ENCODE data around the gene IL2.

GRCh38 chr4:122489061-122489460, 32.5 kb upstream of the IL2 start:
- no peak for TF ChIP-seq POLR2AphosphoS5 (IDR thresholded peaks at IDR 0.05; ENCODE audit: low read depth)
- TF ChIP-seq, protein P1, sequence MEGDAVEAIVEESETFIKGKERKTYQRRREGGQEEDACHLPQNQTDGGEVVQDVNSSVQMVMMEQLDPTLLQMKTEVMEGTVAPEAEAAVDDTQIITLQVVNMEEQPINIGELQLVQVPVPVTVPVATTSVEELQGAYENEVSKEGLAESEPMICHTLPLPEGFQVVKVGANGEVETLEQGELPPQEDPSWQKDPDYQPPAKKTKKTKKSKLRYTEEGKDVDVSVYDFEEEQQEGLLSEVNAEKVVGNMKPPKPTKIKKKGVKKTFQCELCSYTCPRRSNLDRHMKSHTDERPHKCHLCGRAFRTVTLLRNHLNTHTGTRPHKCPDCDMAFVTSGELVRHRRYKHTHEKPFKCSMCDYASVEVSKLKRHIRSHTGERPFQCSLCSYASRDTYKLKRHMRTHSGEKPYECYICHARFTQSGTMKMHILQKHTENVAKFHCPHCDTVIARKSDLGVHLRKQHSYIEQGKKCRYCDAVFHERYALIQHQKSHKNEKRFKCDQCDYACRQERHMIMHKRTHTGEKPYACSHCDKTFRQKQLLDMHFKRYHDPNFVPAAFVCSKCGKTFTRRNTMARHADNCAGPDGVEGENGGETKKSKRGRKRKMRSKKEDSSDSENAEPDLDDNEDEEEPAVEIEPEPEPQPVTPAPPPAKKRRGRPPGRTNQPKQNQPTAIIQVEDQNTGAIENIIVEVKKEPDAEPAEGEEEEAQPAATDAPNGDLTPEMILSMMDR (IDR thresholded peaks at IDR 0.05; ENCODE audit: insufficient read depth, low read length), result no peak
- no peak for TF ChIP-seq REST (IDR thresholded peaks at IDR 0.05; ENCODE audit: insufficient replicate concordance, low read depth)
- no peak for TF ChIP-seq SPI1 (IDR thresholded peaks at IDR 0.05; ENCODE audit: borderline replicate concordance, low read depth)
